Stimulated activated CD4-positive, alpha-beta T cell treated with anti-CD3 and anti-CD28 coated beads, Interleukin-2, amount 100 ng/mL, for 4 hours (primary cell): ENCODE results near the gene NME3.

Experiments
- DNase-seq: peaks from one replicate; pipeline ENCODE4 v3.0.0-alpha.2; 2020; ENCODE audit warnings: low read depth

The NME3 gene

DNA sequence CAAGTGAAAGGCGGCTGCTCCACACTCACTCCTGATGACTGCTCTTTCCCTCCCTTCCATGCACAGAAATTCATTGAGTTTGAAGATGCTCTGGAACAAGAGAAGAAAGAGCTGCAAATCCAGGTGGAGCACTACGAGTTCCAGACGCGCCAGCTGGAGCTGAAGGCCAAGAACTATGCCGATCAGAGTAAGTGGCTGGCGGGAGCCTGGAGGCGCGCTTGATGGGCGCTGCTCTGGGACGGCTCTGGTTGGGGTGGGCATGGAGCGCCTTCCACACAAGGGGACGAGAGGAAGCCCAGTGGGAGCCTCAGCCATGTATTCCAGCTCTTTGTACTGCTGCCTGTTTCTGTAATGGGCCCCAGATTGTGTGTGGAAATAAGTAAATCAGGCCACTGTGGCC is 46.9 kb downstream of the NME3 start:
- no peak for DNase-seq

DNA sequence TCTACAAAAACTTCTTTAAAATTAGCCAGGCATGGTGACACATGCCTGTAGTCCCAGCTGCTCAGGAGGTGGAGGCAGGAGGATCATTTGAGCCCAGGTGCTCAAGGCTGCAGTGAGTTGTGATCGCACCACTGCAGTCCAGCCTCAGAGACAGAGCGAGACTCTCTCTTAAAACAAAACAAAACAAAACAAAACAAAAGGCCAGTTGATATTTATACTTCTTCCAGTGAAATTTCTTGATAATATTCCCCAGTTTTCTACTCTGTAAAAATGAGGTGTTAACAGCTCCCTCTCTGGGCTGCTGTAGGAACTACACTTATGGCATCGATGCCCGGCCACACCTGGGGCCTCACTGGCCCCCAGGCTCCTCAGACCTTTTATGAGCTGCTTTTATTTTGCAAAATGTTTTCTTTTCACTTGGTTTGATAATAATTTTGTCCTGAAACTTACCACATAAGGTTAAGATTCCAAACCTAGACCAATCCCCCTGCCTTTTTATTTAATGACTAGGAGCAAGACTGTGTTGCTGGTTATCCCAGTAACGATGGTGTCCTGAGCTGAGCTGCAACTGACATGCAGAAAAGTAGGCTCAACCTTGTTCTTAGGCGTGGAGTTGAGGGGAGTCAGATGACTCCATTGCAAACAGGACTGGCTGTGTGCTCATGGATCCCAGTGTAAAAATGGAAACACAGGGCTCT is 47.7 kb downstream of the NME3 start:
- DNase-seq = peak; percentile 7

DNA sequence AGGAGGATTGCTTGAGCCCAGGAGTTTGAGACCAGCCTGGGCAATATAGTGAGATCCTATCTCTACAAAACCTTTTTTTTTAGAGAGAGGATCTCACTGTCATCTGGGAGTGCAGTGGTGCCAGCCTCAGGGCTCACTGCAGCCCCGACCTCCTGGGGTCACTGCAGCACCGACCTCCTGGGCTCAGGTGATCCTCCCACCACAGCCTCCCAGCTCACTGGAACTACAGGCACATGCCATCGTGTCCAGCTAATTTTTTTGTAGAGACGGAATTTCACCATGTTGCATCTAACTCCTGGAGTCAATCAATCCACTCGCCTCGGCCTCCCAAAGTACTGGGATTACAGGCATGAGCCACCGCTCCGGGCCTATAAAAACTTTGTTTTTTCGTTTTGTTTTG is 50.0 kb downstream of the NME3 start:
- DNase-seq = no peak
